GM19468 (cell line): ENCODE results near the gene CAPN3.

Experiments used
- ATAC-seq: cut with Tn5 transposase; IDR thresholded peaks from one replicate; pipeline ENCODE4 v1.9.1; 2021; ENCODE audit warnings: mild to moderate bottlenecking, moderate library complexity, moderate number of reproducible peaks; ENCODE audit not compliant: unreplicated experiment; ENCODE audit errors: extremely low read depth

The CAPN3 gene

GRCh38 chr15:42387603-42388002 lies 28.3 kb downstream of the CAPN3 start:
- ATAC-seq = no peak

GRCh38 chr15:42392309-42393024 lies 33.2 kb downstream of the CAPN3 start:
- no peak for ATAC-seq

- ATAC-seq = no peak
Observed at GRCh38 chr15:42394106-42394505, 34.8 kb downstream of the CAPN3 start.

GRCh38 chr15:42395838-42396237 lies 36.5 kb downstream of the CAPN3 start:
- ATAC-seq = no peak

- ATAC-seq = no peak
Observed at GRCh38 chr15:42401544-42402454, 42.5 kb downstream of the CAPN3 start.

GRCh38 chr15:42402455-42403205 lies 43.3 kb downstream of the CAPN3 start:
- ATAC-seq = no peak

- no peak for ATAC-seq
Observed at GRCh38 chr15:42403389-42403788, 44.1 kb downstream of the CAPN3 start.

- ATAC-seq = no peak
Observed at GRCh38 chr15:42404461-42405235, 45.3 kb downstream of the CAPN3 start.

- ATAC-seq = no peak
Observed at GRCh38 chr15:42405863-42406482, 46.7 kb downstream of the CAPN3 start.

GRCh38 chr15:42408178-42408577 lies 48.9 kb downstream of the CAPN3 start:
- ATAC-seq = no peak

- no peak for ATAC-seq
Observed at GRCh38 chr15:42409011-42409410, 49.7 kb downstream of the CAPN3 start.

- ATAC-seq = no peak
Observed at GRCh38 chr15:42411884-42412283, 52.6 kb downstream of the CAPN3 start.

- no peak for ATAC-seq
Observed at GRCh38 chr15:42413920-42414319, 54.6 kb downstream of the CAPN3 start.

- no peak for ATAC-seq
Observed at GRCh38 chr15:42419369-42419768, 60.1 kb downstream of the CAPN3 start.

- ATAC-seq = no peak
Observed at GRCh38 chr15:42421376-42421775, 62.1 kb downstream of the CAPN3 start.

- ATAC-seq = no peak
Observed at GRCh38 chr15:42427429-42428223, 68.3 kb downstream of the CAPN3 start.

- ATAC-seq = no peak
Observed at GRCh38 chr15:42444415-42445063, 85.2 kb downstream of the CAPN3 start.

- no peak for ATAC-seq
Observed at GRCh38 chr15:42445551-42445950, 86.2 kb downstream of the CAPN3 start.
